GM21528 (cell line): ENCODE measurements around the gene ZNF594.
A peak's percentile ranks its signal among the peaks of the same experiment; 100 is the strongest.
"Not testable (repeated sequence)": the region's sequence is repeated elsewhere in the genome, so short reads cannot be mapped to it uniquely, and the experiment has no call there.

Source experiments
- ATAC-seq: cut with Tn5 transposase; IDR thresholded peaks from one replicate; pipeline ENCODE4 v1.9.1; 2021; ENCODE audit warnings: mild to moderate bottlenecking, moderate library complexity; ENCODE audit not compliant: unreplicated experiment, low FRiP score

ZNF594 gene

DNA sequence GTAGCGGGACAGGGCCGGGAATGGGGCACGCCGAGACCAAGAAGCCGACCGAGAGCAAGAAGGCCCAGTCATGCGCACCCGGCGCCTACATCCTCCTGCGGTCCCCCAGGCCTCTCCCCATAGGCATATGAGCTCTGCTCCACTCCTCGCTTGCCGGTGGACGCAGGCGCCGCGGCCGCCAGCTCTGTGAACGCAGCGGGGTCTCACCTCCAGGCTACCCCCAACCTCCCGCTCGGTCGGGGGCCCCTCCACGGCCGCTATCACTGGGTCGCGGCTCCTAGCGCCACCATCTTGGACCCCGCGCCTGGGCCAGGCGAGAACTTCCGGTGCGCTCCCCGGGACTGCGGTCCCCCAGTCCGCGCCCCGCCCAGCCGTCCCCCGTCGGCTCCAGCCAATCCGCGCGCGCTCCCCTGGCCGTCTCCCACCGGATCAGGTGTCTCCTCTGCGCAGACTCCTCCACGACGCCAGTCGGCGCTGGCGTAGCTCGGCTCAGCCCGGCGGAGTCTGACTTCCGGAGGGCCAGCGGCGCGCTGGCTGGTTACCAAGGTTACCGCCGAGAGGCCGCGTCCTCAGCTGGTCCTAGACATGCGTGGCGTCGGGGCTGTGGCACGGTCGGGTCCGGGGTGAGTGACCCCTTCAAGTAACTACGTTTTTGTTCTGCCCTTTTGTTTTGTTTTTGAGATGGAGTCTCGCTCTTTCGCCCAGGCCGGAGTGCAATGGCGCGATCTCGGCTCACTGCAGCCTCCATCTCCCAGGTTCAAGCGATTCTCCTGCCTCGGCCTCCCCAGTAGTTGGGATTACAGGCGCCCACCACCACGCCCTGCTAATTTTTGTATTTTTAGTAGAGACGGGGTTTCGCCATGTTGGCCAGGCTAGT lies at the start of gene ZNF594:
Gene ZNF594, minus strand, starts transcription at position 328 of the 877 bp plus-strand sequence. CDS start 7,612 bp downstream, outside the sequence.
- peak; percentile 88 for ATAC-seq

DNA sequence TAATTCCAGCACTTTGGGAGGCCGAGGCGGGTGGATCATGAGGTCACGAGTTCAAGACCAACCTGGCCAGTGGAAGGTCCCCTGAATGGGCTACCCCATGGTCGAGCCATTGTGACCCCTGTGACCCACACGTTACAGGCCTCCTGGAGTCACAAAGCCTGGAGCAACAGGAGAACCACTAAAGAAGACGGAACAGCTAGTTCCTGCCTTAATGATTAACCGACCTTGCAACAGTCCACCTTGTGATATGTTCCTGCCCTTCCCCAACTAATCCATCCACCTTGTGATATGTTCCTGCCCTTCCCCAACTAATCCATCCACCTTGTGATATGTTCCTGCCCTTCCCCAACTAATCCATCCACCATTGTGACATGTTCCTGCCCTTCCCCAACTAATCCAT lies 48.1 kb upstream of the ZNF594 start:
- not testable (repeated sequence) for ATAC-seq

DNA sequence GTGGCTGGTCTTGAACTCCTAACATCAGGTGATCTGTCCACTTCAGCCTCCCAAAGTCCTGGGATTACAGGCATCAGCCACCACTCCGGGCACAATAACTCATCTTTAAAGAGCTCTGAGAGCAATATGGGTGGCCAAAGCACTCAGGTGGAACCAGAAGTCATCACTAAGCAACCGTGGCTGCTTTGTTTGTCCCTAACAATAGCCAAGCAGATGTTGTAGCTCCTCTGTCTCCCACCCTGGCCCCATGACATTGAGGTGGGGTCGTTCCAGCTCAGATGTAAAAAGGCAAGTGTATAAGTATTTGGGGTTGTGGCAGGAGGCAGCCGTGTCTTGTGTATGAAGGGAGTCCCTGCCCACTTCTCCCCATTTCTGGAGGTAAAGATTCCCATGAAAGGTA lies 46.7 kb upstream of the ZNF594 start:
- ATAC-seq, result no peak

DNA sequence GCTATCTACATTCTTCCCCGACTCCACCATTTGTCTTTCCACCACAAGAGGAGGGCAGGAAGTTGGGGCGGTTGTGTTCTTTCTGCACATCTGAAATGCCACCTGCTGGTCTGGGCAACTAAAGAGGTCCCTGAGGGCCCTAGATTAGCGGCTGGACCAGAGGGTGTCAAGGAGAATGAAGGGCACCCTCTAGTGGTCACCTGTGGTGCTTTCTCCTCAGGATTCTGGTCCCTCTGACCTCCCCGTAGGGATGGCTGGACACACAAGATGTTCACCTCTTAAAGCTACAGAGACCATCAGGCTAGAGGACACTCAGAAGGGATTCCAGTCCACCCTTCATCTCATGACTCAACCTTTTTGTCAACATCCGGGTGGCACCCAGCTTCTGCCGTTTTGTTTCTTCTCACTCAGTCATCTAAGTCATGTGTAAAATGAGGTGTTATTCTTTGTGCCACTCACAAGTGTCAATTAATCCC lies 45.9 kb upstream of the ZNF594 start:
- ATAC-seq, result no peak

DNA sequence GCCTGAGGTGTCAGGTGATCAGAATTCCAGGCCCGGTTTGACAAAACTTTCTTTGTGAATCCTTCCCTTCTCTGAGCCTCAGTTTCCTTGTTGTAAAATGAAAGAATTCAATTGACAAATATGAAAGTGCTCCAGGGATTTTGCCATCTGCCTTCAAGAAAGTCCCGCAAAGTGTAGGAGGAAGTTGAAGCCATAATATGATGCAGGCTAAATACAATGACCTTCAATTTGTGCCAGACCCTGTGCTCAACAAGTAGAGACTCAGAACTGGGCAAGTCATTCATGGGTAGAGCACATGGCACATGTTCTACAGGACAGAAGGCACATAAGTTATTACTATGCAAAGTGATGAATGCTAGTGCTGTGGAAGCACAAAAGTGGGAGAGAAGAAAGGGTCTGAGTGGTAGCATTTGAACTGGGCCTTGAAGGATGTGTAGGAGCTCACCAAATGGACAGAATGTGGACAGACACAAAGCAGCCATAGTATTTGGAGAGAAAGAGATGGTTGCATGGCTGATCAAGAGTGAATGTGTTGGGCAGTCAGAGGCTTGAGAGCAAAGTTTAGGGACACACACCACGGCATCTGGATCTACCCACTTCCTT lies 45.4 kb upstream of the ZNF594 start:
- no peak for ATAC-seq

DNA sequence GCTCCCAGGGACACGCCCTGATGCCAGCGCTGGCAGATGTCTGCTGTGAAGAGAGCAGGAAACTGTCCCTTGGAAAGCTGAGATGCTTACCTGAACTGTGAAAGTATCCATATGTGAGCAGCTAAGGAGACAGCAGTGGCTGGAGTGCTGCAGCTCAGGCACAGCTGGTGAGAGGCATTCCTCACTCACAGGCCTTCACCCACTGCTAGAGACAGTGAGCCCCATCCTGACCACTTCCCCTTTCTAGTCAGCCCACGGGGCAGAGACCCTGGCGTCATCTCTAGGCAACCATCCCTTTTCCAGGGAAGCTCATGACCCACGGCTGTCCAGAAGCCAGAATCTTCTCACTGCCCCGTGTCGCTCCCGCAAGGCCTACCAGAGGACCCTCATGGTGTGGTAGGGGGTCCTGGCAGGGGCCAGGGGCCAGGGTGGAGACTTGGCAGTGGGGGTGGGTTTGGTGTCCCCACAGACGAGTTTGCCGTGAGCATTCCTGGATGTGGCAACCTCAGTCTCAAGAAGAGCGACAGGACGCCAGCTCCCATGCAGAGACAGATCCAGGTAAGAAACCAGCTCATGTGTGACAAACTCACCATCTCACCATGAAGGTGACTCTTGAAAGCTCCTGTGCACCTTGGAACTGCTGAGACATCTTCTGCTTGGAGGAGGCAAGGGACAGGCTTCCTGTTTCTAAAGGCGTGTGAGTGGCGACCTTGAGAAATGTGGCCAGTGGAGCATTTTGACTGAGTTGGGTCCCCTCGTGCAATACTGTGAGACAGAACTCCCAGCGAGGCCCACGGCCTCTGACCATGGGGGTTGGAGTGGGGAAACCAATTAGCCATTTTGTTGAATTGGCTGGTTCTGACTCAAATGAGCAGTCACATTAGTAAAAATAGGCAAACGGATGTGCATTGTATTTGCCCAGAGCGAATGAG lies 43.2 kb upstream of the ZNF594 start, which contains the start of gene SCIMP:
Gene SCIMP, minus strand, starts transcription at position 216 of the 932 bp plus-strand sequence. Its CDS starts 105 bp downstream, at position 111.
- ATAC-seq, result no peak

DNA sequence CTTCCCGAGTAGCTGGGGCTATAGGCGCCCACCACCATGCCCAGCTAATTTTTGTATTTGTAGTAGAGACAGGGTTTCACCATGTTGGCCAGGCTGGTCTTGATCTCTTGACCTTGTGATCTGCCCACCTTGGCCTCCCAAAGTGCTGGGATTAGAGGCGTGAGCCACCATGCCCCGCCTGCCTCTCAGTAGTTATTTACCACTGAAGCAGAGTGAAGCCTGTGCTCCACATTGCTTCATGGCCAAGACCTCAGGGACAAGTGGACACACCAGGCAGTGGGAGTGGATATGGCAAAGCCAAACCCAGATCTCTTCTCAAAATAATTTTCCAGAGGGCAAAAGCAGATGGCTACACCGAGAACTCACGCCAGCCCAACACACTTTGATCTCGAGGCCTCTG lies 41.8 kb upstream of the ZNF594 start:
- ATAC-seq, result not testable (repeated sequence)

DNA sequence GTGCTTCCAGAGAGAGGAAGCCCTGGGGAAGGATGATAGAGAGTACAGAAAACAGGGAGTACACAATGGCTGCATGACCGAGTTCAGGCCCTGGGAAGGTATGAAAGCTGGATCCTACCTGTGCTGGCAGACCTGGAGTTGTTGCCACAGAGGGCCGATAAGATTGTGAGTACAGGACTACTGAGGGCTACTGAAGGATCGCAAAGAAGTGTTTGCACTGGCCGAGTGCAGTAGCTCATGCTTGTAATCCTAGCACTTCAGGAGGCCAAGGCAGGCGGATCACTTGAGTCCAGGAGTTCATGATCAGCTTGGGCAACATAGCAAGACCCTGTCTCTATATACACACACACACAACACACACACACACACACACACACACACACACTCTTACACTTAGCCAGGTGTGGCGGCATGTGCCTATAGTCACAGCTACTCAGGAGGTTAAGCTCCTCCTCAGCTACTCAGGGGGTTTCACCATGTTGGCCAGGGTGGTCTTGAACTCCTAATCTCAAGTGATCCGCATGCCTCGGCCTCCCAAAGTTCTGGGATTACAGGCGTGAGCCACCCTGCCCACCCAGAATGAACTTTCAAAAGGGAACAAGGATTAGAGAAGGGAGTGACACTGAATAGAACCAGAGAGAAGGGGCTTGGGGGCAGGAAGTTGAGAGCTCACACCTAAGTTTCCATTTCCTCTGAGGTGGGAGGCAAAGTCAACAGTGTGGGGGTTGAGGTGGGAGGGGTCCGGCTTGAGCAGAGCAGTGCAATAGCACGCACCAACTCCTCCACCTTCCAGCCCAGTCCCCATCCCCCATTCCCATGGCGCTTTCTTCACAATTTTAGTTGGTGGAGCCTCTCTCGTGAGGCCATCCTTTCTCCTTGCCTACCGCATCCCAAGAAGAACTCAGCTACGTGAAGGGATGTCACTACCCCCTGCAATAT lies 35.5 kb upstream of the ZNF594 start:
- no peak for ATAC-seq

DNA sequence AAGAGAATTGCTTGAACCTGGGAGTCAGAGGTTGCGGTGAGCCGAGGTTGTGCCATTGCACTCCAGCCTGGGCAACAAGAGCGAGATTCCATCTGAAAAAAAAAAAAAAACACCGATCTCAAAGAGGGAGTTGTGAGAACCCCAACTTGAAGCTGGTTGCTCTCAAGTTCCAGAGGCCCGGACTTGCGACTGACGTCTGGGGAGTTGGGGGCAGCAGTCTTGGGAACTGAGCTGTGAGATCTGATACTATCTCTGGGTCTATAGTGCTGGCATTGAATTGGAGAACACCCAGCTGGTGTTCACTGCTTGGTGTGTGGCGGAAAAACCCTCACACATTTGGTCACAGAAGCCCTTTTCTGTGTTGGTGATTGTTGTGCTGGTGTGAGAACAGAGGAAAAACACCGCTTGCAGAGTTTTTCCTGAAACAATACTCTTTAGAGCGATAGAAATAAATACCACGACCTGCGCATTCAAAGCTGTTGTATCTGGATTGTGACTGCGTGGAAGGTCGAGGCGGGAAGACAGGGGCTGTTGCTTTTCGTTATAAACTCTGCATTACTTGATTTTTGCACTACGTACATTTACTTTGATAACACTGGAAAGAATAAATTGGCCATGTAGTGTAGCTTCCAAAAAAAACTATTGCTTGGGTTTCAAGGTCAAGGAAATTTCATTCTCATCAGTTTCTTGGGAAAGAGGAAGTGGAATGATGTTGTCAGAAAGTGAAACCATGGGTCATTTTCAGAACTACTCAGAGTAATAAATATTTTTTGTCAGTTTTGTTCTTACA lies 34.2 kb upstream of the ZNF594 start:
- no peak for ATAC-seq

DNA sequence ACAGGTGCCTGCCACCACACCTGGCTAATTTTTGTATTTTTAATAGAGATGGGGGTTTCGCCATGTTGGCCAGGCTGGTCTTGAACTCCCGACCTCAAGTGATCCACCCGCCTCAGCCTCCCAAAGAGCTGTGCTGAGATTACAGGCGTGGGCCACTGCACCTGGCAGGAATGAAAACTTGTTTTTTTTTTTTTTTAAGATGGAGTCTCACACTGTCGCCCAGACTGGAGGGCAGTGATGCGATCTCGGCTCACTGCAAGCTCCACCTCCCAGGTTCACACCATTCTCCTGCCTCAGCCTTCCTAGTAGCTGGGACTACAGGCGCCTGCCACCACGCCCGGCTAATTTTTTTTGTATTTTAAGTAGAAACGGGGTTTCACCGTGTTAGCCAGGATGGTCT lies 30.2 kb upstream of the ZNF594 start:
- not testable (repeated sequence) for ATAC-seq

DNA sequence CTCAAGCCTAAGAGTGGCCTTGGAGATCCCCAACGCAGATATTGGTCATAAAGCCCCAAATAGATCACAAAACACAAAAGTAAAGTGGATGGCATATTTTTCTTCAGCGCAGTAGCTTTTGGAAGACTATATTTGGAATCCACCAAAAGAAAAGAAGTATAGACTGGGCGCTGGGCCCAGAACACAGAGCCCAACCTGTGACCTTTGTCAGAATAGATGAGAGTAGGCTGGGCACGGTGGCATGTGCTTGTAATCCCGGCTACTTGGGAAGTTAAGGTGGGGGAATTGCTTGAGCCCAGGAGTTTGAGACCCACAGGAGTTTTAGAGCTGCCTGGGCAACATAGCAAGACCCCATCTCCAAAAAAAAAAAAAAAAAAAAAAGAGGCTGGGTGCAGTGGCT lies 28.4 kb upstream of the ZNF594 start:
- no peak for ATAC-seq

DNA sequence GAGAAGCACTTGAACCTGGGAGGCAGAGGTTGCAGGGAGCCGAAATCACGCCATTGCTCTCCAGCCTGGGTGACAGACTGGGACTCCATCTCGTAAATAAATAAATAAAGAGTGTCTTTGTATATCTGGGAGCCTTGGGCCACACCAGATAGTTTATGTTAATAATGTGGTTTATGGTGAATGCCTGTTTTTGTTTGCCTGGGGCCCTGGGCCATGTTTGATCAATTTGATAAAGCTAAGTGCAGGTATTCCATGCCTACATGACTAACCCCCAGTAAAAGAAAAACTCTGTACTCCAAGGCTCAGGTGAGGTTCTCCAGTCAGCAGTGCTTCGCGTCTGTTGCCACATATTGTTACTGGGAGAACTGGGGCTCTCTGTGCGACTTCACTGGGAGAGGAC lies 27.9 kb upstream of the ZNF594 start:
- no peak for ATAC-seq

DNA sequence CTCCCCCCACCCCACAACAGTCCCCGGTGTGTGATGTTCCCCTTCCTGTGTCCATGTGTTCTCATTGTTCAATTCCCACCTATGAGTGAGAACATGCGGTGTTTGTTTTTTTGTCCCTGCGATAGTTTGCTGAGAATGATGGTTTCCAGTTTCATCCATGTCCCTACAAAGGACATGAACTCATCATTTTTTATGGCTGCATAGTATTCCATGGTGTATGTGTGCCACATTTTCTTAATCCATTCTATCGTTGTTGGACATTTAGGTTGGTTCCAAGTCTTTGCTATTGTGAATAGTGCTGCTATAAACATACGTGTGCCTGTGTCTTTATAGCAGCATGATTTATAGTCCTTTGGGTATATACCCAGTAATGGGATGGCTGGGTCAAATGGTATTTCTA lies 25.9 kb upstream of the ZNF594 start:
- ATAC-seq, result not testable (repeated sequence)

DNA sequence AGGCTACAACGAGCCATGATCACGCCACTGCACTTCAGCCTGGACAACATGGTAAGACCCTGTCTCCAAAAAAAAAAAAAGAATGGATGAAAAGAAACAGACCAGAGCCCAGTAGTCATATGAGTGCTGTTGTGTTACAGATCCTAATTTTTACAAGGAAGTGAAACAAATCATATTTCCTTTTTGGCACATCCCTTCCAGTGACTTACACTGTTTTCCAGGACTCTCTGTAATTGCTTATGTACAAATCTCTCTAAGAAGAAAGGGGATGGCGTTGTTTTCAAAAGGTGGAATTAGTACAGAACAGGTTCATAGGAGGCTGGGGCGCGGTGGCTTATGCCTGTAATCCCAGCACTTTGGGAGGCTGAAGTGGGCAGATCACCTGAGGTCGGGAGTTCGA lies 19.8 kb upstream of the ZNF594 start:
- no peak for ATAC-seq

DNA sequence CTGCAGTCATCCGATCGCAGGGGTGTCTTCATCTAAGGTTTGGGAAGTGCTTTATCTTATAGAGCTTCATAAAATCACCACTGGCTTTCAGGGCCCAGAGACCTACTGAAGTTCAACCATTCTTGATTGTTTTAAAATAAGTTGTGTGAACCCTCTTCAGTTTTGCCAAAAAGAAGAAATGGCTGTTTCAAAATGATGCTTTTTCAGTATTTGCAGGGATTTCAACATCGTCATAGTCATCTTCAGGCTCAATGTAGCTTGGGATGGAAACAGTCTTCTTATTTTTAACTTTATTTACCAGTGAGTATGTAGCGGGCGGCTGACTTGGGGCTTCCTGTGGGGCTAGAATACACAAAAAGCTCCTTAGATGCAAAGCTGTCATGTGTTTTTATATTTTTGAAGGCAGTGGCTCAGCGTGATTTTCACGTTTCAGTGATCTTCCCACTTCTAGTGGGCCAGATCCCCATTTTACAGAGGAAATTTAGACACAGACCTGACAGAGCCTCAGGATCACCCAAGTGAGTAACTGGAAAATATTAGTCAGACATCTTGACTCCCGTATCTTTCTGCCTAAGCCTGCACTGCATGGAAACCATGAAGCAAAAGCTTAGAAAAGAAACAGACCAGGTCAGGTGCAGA lies 19.1 kb upstream of the ZNF594 start:
- ATAC-seq, result no peak

DNA sequence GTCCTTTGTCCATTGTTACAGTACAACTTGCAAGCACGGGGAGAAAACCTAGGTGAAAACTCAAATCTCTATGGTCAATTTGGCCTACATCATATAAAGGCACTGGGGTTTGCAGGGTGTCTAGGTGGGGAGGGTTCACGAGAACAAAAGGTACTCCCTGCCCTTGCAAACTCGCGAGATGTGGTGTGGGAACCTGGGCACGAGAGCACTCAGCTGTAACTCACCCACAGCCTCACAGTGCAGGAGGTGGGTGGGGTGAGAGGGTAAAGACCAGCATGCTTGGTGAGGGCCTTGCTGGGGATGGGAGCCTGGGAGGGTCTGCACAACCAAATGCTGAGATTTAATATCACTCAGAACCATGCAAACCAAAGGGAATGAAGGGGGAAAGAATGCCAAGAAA lies 18.4 kb upstream of the ZNF594 start:
- ATAC-seq, result no peak

DNA sequence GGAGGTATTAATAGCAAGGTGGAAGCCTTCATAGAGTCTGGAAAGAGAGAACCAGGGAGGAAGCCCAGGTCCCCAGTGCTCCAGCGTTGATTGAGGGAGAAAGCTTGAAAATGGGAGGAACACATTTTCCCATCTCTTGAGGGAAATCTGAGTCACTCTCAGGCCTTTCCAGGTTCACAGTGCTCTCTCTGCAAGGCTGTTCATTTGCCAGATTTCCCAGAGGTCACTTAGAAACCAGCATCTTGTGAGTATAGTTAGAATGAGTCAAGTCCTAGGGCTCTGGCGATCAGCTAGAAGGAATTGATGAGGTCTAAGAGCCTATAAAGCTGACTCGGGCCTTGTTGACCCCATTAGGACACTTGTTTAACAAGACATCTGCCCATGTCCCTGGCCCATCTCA lies 17.7 kb upstream of the ZNF594 start:
- ATAC-seq, result no peak

DNA sequence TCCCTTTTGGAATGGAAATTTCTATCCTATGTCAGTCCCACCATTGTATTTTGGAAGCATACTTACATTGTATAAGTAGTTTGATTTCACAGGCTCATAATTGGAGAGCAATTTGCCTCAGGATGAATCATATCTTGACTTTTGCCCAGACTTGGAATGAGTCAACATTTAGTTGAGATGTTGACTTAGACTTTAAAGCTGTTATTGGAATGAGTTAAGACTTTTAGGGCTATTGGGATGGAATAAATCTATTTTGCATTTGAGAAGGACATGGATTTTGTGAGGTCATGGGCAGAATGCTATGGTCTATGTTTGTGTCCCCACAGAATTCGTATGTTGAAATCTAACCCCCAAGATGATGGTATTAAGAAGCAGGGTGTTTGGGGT lies 12.2 kb upstream of the ZNF594 start:
- no peak for ATAC-seq
